HL-60/S4 treated with phorbol 12-myristate 13-acetate at 8.2 ng/mL for 4 days and 3 days (cell line): ENCODE data around the gene UNC5A.

ENCODE experiments used
- in situ Hi-C: fragments of 300-500 bp; cut with MboI; formaldehyde crosslinking; loops from 2 replicates; pipeline ENCODE4 v1.15.0; 2022; ENCODE audit warnings: low sequenced_read_pairs

The UNC5A gene

DNA sequence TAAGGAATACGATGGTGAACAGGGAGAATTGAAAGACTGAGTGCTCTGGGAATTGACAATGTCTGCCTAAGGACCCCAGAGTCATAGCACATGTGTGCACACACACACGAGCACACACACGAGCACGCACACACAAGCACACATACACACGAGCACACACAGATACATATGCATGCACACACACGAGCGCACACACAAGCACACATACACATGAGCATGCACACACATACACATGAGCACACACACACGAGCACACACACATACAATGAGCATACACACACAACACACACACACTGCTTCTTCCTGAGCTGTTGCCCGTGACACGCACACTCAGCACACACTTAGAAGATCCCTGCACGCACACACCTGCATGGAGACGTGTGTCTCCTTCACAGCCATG is 10.9 kb upstream of the UNC5A start:
- in situ Hi-C loops = no loop called here

- in situ Hi-C loops = no loop called here
Observed at GRCh38 chr5:176800024-176800423, 10.3 kb upstream of the UNC5A start.

DNA sequence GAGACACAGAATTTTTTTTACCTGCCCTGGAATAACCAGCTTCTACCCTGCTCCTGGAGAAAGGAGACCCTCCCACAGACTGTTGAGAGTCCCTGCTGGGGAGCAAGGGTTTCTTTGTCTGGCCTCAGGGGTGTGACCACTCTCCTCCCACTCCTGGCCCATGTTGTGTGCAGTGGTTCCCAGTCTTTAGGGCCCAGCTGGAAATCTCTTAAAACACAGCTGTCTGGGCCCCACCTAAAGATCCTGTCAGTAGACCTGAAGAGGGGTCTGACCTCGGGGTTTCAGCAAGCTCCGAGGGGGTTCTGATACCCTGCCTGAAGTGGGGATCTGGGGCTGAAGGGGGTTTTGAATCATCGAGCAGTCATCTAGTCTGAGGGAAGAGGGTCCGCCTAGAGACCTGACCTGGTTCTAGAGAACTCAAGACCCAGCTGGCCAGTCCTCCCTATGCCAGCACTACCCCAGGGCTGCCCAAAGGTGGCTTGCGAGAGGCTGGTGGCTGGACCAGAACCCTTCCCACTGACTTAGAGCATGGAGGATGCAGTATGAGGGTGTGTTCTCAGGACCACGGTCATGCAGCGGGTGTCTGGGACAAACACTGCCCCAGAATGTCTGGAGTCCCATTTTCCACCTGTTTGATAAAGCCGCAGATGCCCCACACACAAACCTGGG is 8.1 kb upstream of the UNC5A start:
- in situ Hi-C loops = no loop called here

DNA sequence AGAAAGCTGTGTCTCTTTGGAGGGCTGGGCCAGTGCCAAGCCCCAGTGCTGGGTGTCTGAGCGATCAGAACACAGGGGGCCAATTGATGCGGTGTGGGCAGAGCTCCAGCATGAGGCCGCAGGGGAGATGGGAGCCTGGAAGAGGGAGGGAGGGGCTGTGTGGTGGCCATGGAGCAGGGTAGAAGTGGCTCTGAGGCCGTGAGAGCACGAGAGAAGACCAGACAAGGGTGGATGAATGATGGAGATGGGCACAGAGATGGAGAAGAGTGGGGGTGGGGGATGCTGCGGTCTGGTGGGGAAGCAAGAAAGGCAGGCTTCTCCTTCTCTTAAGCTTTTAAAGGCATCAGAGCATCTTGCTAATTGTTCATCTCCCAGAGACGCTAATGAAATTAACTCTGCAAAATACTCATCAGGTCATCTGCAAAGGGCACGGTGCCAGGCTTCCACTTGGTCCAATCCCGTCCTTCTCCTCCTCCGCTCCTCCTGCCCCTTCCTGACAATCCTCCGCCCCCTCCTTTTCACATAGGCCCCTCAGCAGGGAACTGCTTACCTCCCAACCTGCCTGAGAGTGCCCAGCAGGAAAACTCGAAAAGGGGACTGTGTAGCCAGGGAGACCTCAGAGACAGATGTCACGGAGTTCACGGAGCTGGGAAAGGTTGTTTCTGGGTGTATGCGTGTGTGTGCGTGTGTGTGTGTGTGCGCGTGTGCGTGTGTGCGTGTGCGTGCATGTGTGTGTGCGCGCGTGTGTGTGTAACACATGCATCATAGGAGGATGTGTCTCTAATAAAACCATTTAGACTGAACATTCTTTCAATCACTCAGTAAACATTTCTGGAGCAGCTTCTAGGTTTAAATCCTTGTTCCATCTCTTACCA is 7.1 kb upstream of the UNC5A start:
- in situ Hi-C loops = no loop called here

GRCh38 chr5:176803943-176804498 is 6.3 kb upstream of the UNC5A start:
- in situ Hi-C loops = no loop called here

- in situ Hi-C loops = no loop called here
Observed at GRCh38 chr5:176806137-176806536, 4.2 kb upstream of the UNC5A start.

- in situ Hi-C loops = no loop called here
Observed at GRCh38 chr5:176809544-176810080, 747 bp upstream of the UNC5A start.

GRCh38 chr5:176810687-176811501 is 535 bp downstream of the UNC5A start:
- in situ Hi-C loops = no loop called here

- in situ Hi-C loops = no loop called here
Observed at GRCh38 chr5:176812269-176813259, 2.2 kb downstream of the UNC5A start.

GRCh38 chr5:176813587-176814312 is 3.4 kb downstream of the UNC5A start:
- in situ Hi-C loops = no loop called here

GRCh38 chr5:176814313-176814685 is 3.9 kb downstream of the UNC5A start:
- in situ Hi-C loops = no loop called here

GRCh38 chr5:176814836-176815438 is 4.6 kb downstream of the UNC5A start:
- in situ Hi-C loops = no loop called here

DNA sequence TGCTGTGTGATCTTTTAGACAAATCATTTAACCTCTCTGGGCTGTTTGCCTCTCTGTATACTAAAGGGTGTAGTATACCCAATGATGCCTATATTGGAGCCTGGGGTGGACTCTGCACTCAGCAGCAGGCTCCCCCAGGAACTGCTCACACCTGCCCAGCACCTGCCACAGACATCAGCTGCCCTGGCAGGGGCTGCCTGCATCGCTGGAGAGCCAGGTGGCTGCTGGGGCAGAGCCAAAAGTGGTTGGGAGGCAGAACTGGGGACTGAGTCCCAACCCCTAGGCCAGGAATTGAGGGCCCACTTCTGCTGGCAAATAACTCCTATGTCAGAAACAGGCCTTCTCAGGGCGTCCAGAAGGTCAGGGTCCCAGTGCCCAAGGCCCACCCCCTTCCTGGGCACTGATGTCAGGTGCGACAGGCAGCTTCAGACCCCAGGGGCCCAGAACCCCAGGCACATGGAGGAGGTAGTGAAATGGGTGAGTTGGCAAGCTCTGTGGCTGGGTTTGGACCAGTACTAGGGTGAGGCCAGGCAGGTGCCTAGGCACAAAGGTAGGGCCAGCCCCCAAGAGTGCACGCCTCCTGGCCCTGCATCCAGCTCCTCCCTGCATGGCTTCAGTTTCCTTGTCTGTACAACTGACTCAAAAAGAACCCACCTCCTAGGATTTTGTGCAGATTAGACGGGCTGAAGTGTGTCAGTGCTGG is 5.8 kb downstream of the UNC5A start:
- in situ Hi-C loops = no loop called here

- in situ Hi-C loops = no loop called here
Observed at GRCh38 chr5:176816791-176817347, 6.5 kb downstream of the UNC5A start.

- in situ Hi-C loops = no loop called here
Observed at GRCh38 chr5:176817369-176817840, 7.0 kb downstream of the UNC5A start.

DNA sequence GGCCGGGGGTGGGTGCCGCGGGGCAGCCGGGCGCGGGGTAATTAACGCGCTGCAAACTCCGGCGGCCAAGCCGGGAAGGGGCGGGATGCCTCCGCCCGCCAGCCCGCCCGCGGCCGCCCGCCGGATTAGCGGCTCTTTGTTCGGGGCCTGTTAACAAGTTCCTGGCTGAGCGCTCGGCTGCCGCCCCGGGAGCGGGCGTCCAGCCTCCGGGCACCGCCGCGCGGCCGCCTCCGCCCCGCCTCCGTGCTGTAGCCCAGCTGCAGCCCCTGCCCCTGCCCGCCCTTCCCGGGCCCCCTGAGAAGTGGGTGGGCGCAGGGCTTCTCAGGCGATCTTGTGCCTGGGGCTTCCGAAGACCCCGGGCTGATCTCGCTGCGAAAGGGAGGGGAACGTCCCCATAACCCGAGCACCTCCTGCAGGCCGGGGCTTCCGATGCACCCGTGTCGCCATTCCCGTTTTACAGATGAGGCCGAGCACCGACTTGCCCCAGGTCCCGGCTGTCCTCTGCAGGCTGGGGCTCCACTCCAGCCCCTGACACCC is 7.5 kb downstream of the UNC5A start:
- in situ Hi-C loops = no loop called here

DNA sequence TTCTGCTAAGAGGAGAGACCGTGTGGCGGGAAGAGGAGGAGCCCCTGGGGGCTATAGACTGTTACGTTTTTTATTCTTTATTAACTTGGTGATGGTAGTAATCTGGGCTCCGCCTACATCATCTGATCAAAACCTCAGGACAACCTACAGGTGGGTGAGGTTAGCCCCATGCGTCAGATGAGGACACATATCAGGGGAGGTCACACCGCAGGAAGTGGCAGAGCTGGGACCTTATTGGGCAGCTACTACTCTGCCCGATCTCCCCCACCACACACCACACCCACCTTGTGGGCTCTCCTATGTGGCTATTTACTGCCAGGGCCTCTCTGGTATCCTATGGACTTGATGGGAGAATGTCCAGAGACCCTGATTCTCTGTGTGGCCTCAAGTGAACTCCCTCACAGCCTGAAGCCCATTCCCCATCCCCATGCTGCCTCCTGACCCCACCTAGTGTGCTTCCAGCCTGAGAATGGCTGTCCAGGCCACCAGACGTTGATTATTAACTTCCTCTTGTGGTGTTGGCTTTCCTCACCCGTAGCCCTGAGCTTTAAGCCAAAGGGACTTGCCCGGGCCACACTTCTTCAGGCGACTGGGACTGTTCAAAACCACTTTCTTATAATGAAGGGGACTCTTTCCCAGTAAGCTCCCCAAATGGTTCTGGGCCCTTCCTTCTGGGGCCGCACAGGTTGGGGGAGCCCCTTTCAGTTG is 8.2 kb downstream of the UNC5A start:
- in situ Hi-C loops = no loop called here
